Measurements from ENCODE around the gene PSMD5.
A peak's percentile ranks its signal among the peaks of the same experiment; 100 is the strongest.

PSMD5 gene

DNA sequence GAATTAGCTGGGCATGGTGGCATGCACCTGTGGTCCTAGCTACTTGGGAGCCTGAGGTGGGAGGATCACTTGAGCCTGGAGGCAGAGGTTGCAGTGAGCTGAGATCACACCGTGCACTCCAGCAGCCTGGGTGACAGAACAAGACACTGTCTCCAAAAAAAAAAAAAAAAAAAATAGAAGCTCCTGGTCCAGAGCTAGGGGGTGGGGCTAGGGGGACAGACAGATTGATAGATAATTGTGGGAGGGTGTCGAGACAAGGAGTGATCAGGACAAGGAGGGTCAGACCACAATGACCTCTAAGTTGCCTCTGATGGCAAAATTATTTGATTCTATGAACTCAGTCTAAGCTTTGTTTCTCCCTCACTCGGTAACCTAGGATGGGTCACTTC lies 40.9 kb upstream of the PSMD5 start:
- H3K9me3 ChIP-seq (ENCODE audit: control insufficient read depth, insufficient read depth, low read length): no peaks in the 10 kb centered on the region
- H3K36me3 ChIP-seq (ENCODE audit: control insufficient read depth, insufficient read depth, low read length): no peaks in the 10 kb centered on the region
- peaks cover under 1% of the 10 kb centered on the region; the same call in 1 of the 2 replicates for H3K4me1 ChIP-seq (ENCODE audit: control insufficient read depth, insufficient read depth, low read length)
- no peak overlapping the region for H3K4me3 ChIP-seq (ENCODE audit: low read depth, low read length)
- H3K27me3 ChIP-seq (ENCODE audit: control insufficient read depth, insufficient read depth, low read length): no peaks in the 10 kb centered on the region
- no peak overlapping the region for H3K9ac ChIP-seq (ENCODE audit: low read depth, low read length)
- H3K27ac ChIP-seq (ENCODE audit: low read depth, low read length): no peak overlapping the region

DNA sequence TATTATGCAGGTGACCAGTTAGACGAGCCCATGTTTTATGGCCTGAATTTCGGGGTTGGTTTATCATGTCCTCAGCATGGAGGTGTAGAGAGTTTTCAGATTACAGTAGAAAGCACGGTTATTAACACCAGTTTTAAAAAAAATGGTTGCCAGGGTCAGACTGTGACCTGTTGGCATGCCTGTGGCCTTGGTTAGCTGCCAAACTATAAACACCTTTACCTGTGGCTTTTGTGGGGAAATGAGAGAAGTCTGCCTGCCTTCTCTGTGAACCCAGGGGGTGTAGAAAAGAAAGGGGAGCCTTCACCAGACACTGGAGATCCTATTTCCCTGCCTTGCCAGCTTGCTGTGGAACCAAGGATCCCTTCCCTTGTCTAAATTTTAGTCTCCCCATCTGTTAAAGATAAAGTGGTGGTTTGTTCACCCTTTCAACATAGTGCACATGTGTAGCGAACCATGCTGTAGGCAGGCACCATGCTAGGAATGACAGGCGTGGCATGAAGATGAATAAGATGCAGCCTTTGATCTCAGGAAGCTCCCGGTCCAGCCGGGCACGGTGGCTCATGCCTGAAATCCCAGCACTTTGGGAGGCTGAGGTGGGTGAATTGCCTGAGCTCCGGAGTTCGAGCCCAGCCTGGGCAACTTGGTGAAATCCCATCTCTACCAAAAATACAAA lies 40.3 kb upstream of the PSMD5 start:
- Histone ChIP-seq H3K4me1 (ENCODE audit: control insufficient read depth, insufficient read depth, low read length) (peaks cover 5% of the 10 kb centered on the region; the same call in 1 of the 2 replicates), H3K27ac (ENCODE audit: low read depth, low read length) (no peak overlapping the region), H3K27me3 (ENCODE audit: control insufficient read depth, insufficient read depth, low read length) (peaks cover 2% of the 10 kb centered on the region; the same call in 1 of the 2 replicates), H3K9ac (ENCODE audit: low read depth, low read length) (no peak overlapping the region), H3K36me3 (ENCODE audit: control insufficient read depth, insufficient read depth, low read length) (no peaks in the 10 kb centered on the region), H3K4me3 (ENCODE audit: low read depth, low read length) (no peak overlapping the region), H3K9me3 (ENCODE audit: control insufficient read depth, insufficient read depth, low read length) (no peaks in the 10 kb centered on the region)

DNA sequence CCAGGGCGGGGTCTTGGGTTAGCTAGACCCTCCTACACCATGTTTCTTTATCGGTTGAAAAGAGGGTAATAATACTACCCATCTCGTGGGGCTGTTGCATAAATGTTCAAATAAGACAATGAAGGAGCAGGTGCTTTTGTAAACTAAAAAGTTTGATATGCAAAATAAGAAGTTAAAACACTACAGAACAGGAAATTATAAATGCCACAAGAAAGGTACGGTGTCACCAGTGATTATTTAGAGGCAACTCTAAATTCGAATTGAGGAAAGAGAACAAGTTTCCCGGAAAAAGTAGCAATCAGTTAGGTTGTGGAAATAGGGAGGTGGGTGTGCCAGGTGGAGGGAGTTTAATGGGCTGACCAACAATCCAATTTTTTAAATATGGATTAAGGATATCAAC lies 36.7 kb upstream of the PSMD5 start:
- H3K4me3 ChIP-seq (ENCODE audit: low read depth, low read length): no peak overlapping the region
- no peak overlapping the region for H3K27ac ChIP-seq (ENCODE audit: low read depth, low read length)
- no peak overlapping the region for H3K9ac ChIP-seq (ENCODE audit: low read depth, low read length)
- H3K4me1 ChIP-seq (ENCODE audit: control insufficient read depth, insufficient read depth, low read length): peaks cover 28% of the 10 kb centered on the region
- no peaks in the 10 kb centered on the region for H3K9me3 ChIP-seq (ENCODE audit: control insufficient read depth, insufficient read depth, low read length)
- peaks cover 1% of the 10 kb centered on the region; the same call in 1 of the 2 replicates for H3K36me3 ChIP-seq (ENCODE audit: control insufficient read depth, insufficient read depth, low read length)
- H3K27me3 ChIP-seq (ENCODE audit: control insufficient read depth, insufficient read depth, low read length): peaks cover 9% of the 10 kb centered on the region

DNA sequence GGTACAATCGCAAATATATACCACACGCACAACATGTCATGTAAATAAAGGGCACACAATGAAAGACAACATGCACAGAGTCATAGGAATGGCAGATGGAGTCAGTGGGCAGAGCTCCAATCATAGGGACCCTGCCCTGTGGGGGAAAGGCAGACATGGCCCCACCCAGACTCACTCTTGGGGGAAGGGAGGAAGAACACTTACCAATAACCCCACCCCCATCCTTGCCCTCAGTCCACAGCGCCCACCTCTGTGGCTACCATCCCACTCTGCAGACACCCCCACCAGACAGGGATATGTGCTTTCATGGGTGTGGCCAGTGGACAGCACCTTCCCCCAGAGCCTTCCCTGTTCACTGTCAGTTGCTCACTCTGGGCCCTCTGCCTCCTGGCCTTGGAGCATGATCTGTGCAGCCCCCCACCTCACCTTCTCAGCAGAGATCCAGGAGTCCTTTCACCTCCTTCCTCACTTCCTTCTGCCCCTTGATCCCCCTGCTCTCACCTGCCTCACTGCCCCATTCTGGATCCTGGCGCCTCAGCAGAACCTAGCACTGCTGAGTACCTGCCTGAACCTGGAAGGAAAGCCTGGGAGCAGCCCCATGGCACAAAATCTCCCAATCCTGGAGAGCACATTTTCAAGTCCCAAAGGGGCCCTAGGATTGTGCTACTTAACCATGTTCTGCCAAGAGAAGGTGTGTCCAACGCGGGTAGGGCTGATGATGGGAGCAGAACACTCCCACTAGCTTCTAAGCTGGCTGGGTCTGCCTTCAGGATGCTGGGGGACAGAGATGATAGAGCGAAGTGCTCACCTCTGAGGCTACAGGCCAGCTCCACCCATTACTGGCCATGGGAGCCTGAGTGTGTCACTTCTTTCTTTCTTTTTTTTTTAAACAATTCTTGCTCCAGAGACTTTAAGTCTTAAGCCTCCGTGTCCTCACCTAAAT lies 35.7 kb upstream of the PSMD5 start:
- Histone ChIP-seq H3K4me3 (ENCODE audit: low read depth, low read length) (no peak overlapping the region), H3K9ac (ENCODE audit: low read depth, low read length) (no peak overlapping the region), H3K4me1 (ENCODE audit: control insufficient read depth, insufficient read depth, low read length) (peaks cover 38% of the 10 kb centered on the region), H3K36me3 (ENCODE audit: control insufficient read depth, insufficient read depth, low read length) (peaks cover 7% of the 10 kb centered on the region; the same call in 1 of the 2 replicates), H3K27ac (ENCODE audit: low read depth, low read length) (no peak overlapping the region), H3K27me3 (ENCODE audit: control insufficient read depth, insufficient read depth, low read length) (peaks cover 9% of the 10 kb centered on the region), H3K9me3 (ENCODE audit: control insufficient read depth, insufficient read depth, low read length) (no peaks in the 10 kb centered on the region)

DNA sequence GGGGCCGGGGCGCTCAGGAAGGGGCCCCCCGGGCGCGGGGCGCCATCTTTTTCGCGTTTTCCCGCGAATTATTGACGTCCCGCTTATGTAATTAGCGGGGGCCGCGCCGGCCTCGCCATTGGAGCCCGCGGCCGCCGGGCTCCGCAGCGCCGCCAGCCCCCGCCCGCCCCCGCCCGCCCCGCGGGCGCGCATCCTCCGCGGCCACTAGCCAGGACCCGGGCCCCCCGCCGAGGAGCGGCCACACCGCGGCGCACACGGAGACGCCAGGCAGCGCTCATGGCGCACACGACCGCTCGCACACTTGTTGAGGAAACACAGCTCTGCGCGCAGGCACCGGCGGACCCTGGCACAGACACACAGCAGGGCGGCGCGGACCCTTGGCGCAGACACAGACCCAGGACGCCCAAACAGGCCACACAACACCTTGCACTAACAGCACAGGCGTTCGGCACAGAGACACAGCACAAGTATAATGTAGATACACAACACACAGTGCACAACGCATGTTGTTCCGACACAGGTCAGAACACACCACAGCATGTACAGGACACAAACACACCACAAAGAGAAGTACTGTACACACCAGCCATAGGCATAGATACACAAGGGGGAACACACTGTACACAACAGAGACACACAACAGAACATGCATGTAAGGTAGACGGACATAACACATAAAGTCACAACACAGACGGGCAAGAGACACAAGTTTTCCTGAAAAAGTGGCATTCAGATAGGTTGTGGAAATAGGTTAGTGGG lies 34.7 kb upstream of the PSMD5 start:
- H3K4me3 ChIP-seq (ENCODE audit: low read depth, low read length): peak overlapping the region; percentile 68
- H3K9ac ChIP-seq (ENCODE audit: low read depth, low read length): 0 out of 2 replicates have a peak overlapping the region, but pooled peaks have one; percentile 45
- peaks cover 47% of the 10 kb centered on the region for H3K4me1 ChIP-seq (ENCODE audit: control insufficient read depth, insufficient read depth, low read length)
- peaks cover 9% of the 10 kb centered on the region for H3K27me3 ChIP-seq (ENCODE audit: control insufficient read depth, insufficient read depth, low read length)
- no peaks in the 10 kb centered on the region for H3K9me3 ChIP-seq (ENCODE audit: control insufficient read depth, insufficient read depth, low read length)
- peaks cover 8% of the 10 kb centered on the region for H3K36me3 ChIP-seq (ENCODE audit: control insufficient read depth, insufficient read depth, low read length)
- H3K27ac ChIP-seq (ENCODE audit: low read depth, low read length): no peak overlapping the region

DNA sequence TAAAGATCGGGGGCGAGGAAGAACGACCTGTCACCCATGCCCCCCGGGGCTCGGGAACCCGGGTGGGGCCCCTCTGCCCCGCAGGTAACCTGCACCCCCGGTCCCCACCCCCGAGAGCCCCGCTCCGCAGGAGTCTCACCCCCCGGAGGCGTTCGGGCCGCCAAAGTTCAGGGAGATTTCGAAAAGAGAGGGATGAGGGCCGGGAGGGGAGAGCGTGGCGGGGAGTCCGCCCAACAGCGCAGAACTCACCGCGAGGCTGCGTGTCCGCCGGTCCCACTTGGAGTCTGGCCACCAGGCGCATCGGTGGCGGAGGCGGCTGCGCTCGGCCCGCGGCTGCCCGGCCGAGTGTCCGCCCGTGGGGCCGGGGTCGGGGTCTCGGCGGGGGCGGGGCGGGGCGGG lies 34.1 kb upstream of the PSMD5 start, which contains the start of gene PHF19:
Gene PHF19 (minus strand): TSS at position 347 of the 399 bp plus-strand sequence. CDS start 2,447 bp downstream, outside the sequence.
- Histone ChIP-seq H3K9me3 (ENCODE audit: control insufficient read depth, insufficient read depth, low read length) (no peaks in the 10 kb centered on the region), H3K9ac (ENCODE audit: low read depth, low read length) (peak within 1 kb of the TSS; percentile 45; the same call in 1 of the 2 replicates), H3K27ac (ENCODE audit: low read depth, low read length) (peak within 1 kb of the TSS; percentile 83), H3K4me3 (ENCODE audit: low read depth, low read length) (peak within 1 kb of the TSS; percentile 75), H3K27me3 (ENCODE audit: control insufficient read depth, insufficient read depth, low read length) (peaks cover 9% of the 10 kb centered on the region), H3K36me3 (ENCODE audit: control insufficient read depth, insufficient read depth, low read length) (peaks cover 13% of the 10 kb centered on the region), H3K4me1 (ENCODE audit: control insufficient read depth, insufficient read depth, low read length) (peaks cover 48% of the 10 kb centered on the region)

DNA sequence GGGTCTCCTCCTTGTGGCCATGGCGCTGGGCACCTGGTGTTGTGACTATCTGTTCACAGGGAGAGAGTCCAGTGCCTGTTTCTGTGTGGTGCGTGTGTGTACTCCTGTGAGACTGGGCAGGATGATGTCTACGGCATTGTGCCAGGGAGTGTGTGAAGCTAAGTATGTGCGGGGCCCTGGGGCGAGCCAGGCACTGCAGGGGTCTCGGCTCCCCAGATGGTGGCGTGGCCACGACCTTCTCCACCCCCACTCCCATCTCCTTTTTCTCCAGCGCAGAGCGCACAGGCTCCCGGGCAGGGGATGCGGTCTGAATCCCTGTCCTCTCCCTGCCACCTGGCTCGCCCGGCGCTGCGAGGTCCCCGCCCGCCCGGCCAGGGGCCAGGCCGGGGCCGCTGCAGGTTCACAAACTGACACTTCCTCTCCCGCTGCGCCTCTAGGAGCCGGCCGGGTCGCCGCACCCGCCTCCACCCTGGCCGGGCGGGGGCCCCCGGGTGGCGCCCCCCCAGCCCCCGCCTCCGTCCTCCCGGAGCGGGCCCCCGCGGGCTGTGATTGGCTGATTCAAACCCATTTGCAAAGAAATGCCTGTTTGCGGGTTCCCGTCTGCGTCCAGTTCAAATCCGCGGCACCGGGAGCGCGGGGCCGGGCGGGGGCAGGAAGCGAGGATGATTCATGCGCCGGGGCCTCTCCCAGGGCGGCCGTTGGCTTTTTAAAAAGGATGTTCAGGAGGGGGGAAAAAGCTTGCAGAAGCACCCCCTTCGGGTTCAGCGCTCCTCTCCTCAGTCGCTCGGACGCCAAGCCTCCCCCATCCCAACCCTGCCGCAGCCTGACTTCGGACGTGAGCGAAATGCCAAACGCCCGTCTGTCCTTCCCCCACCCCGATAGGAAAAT lies 33.5 kb upstream of the PSMD5 start:
- Histone ChIP-seq H3K9ac (ENCODE audit: low read depth, low read length) (peak overlapping the region; percentile 40; the same call in 1 of the 2 replicates), H3K27ac (ENCODE audit: low read depth, low read length) (peak overlapping the region; percentile 83), H3K27me3 (ENCODE audit: control insufficient read depth, insufficient read depth, low read length) (peaks cover 9% of the 10 kb centered on the region), H3K4me1 (ENCODE audit: control insufficient read depth, insufficient read depth, low read length) (peaks cover 48% of the 10 kb centered on the region), H3K9me3 (ENCODE audit: control insufficient read depth, insufficient read depth, low read length) (no peaks in the 10 kb centered on the region), H3K4me3 (ENCODE audit: low read depth, low read length) (peak overlapping the region; percentile 75), H3K36me3 (ENCODE audit: control insufficient read depth, insufficient read depth, low read length) (peaks cover 19% of the 10 kb centered on the region)

DNA sequence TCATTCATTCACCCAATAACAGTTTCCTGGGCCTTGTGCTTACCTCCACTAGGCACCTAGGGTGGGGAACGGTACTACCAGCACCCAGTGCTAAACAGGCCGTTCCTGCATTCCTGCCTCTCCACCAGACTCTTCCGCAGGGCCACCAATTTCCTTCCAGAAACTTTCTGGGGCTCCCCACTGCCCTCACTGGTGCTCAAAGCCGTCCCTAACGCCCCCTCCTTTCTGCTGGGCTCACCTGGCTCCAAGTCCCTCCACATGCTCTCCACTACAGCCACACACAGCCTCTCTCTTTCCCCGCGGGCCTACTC lies 32.9 kb upstream of the PSMD5 start:
- peaks cover 9% of the 10 kb centered on the region for H3K27me3 ChIP-seq (ENCODE audit: control insufficient read depth, insufficient read depth, low read length)
- peaks cover 48% of the 10 kb centered on the region for H3K4me1 ChIP-seq (ENCODE audit: control insufficient read depth, insufficient read depth, low read length)
- H3K4me3 ChIP-seq (ENCODE audit: low read depth, low read length): peak overlapping the region; percentile 75
- H3K9ac ChIP-seq (ENCODE audit: low read depth, low read length): no peak overlapping the region
- H3K9me3 ChIP-seq (ENCODE audit: control insufficient read depth, insufficient read depth, low read length): no peaks in the 10 kb centered on the region
- H3K36me3 ChIP-seq (ENCODE audit: control insufficient read depth, insufficient read depth, low read length): peaks cover 21% of the 10 kb centered on the region
- peak overlapping the region; percentile 83 for H3K27ac ChIP-seq (ENCODE audit: low read depth, low read length)

DNA sequence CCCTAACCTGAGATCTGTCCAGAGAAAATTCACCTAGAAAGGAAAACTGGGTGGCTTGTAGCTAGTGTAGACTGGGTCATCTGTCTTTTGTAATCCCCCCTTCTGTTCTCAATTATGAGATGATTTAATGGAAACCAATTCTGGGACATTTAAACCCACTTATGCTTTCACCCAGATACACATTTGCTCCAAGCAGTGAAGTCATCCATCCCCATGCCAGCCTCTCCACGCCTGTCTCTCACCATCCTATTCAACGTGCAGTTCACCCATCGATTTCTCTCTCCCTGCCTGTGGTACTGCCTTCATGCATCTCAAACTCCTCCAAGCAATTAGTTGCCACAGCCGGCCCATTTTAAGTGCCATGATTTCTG lies 32.5 kb upstream of the PSMD5 start:
- Histone ChIP-seq H3K4me3 (ENCODE audit: low read depth, low read length) (no peak overlapping the region), H3K4me1 (ENCODE audit: control insufficient read depth, insufficient read depth, low read length) (peaks cover 48% of the 10 kb centered on the region), H3K27me3 (ENCODE audit: control insufficient read depth, insufficient read depth, low read length) (peaks cover 9% of the 10 kb centered on the region), H3K9ac (ENCODE audit: low read depth, low read length) (no peak overlapping the region), H3K27ac (ENCODE audit: low read depth, low read length) (no peak overlapping the region), H3K36me3 (ENCODE audit: control insufficient read depth, insufficient read depth, low read length) (peaks cover 21% of the 10 kb centered on the region), H3K9me3 (ENCODE audit: control insufficient read depth, insufficient read depth, low read length) (no peaks in the 10 kb centered on the region)
